IMR-90 (cell line): ENCODE results near the gene MLIP. TPM values are rescaled to one million over a fixed set of nuclear protein-coding genes. Genes with fewer than 3 reads are reported as not detected.

Source experiments
- ATAC-seq: fragments of 200-7000 bp; cut with Tn5 transposase; 2 replicates; pipeline ENCODE4 v1.9.1; 2020; ENCODE audit warnings: low read depth, mild to moderate bottlenecking, moderate library complexity
- BruUV-seq: library from RNA; stranded (reverse); fragments of 400-500 nt; replicated peaks from 2 replicates; lab custom pipeline; 2021; lab: Mats Ljungman, UMichigan
- CTCF ChIA-PET: fragments of 300-600 bp; formaldehyde crosslinking; extraction: SDS; loops from one replicate; lab custom pipeline; 2021; ENCODE audit warnings: antibody characterized with exemption; lab: Yijun Ruan, JAX
- POLR2A ChIA-PET: fragments of 300-600 bp; sonication (Branson Sonifier 250); formaldehyde crosslinking; loops from one replicate; lab custom pipeline; 2022; ENCODE audit warnings: antibody characterized with exemption; ENCODE audit not compliant: unreplicated experiment; lab: Charles Lee
- DNase-seq: peaks from one replicate; pipeline ENCODE4 v3.0.0; 2013
- H2AFZ ChIP-seq: replicated peaks from 2 replicates; pipeline ENCODE3; 2013; ENCODE audit warnings: low read length, mild to moderate bottlenecking; ENCODE audit not compliant: poor library complexity
- H2AK5ac ChIP-seq: 2 replicates; pipeline ENCODE4 v1.6.1; 2013; ENCODE audit warnings: low read depth, low read length, inconsistent platforms
- H2AK9ac ChIP-seq: replicated peaks from 2 replicates; pipeline ENCODE3; 2013; ENCODE audit warnings: mild to moderate bottlenecking, low read depth, low read length, moderate library complexity; ENCODE audit not compliant: poor library complexity
- H2BK120ac ChIP-seq: 2 replicates; pipeline ENCODE4 v1.6.1; 2013; ENCODE audit warnings: low read depth, low read length, inconsistent platforms
- H2BK15ac ChIP-seq: 3 replicates; pipeline ENCODE4 v1.6.1; 2013; ENCODE audit warnings: low read depth, low read length, inconsistent platforms
- H2BK20ac ChIP-seq: 2 replicates; pipeline ENCODE4 v1.6.1; 2013; ENCODE audit warnings: low read depth, mild to moderate bottlenecking, inconsistent platforms, low read length, moderate library complexity
- H2BK5ac ChIP-seq: 2 replicates; pipeline ENCODE4 v1.6.1; 2013; ENCODE audit warnings: mild to moderate bottlenecking, low read depth, low read length, inconsistent platforms; ENCODE audit not compliant: poor library complexity, severe bottlenecking
- H3K14ac ChIP-seq: replicated peaks from 2 replicates; pipeline ENCODE4 v1.6.1; 2013; ENCODE audit warnings: low read depth, low read length, inconsistent platforms
- H3K18ac ChIP-seq: 2 replicates; pipeline ENCODE4 v1.6.1; 2013; ENCODE audit warnings: low read depth, low read length, control low read depth
- H3K23ac ChIP-seq: 2 replicates; pipeline ENCODE4 v1.6.1; 2013; ENCODE audit warnings: low read depth, low read length, inconsistent platforms
- H3K27ac ChIP-seq: 2 replicates; pipeline ENCODE4 v1.5.1; 2013; ENCODE audit warnings: mild to moderate bottlenecking, control low read depth, low read length; ENCODE audit not compliant: insufficient read depth
- H3K27me3 ChIP-seq: 2 replicates; pipeline ENCODE4 v1.6.1; 2013; ENCODE audit warnings: low read length; ENCODE audit not compliant: control insufficient read depth, insufficient read depth
- H3K36me3 ChIP-seq: 2 replicates; pipeline ENCODE4 v1.6.1; 2013; ENCODE audit warnings: low read length, mixed read lengths; ENCODE audit not compliant: control insufficient read depth, insufficient read depth
- H3K4ac ChIP-seq: 2 replicates; pipeline ENCODE4 v1.6.1; 2013; ENCODE audit warnings: low read depth, low read length, inconsistent platforms
- H3K4me1 ChIP-seq: 2 replicates; pipeline ENCODE4 v1.6.1; 2013; ENCODE audit warnings: low read length, mixed read lengths; ENCODE audit not compliant: control insufficient read depth, insufficient read depth
- H3K4me2 ChIP-seq: 2 replicates; pipeline ENCODE4 v1.6.1; 2013; ENCODE audit warnings: low read depth, mild to moderate bottlenecking, control low read depth, low read length, moderate library complexity
- H3K4me3 ChIP-seq: 2 replicates; pipeline ENCODE4 v1.5.1; 2013; ENCODE audit warnings: low read depth, mild to moderate bottlenecking, control low read depth, low read length, moderate library complexity; ENCODE audit not compliant: insufficient read depth
- H3K56ac ChIP-seq: 2 replicates; pipeline ENCODE4 v1.6.1; 2013; ENCODE audit warnings: low read length, inconsistent platforms; ENCODE audit not compliant: insufficient read depth; ENCODE audit errors: extremely low read depth
- H3K79me1 ChIP-seq, 2 experiments: 2 replicates each; pipeline ENCODE4 v1.6.1; 2013; ENCODE audit warnings: low read length in 2 of 2, inconsistent platforms in 1 of 2, low read depth in 1 of 2
- H3K9ac ChIP-seq: 2 replicates; pipeline ENCODE4 v1.6.1; 2013; ENCODE audit warnings: low read depth, low read length, control low read depth
- H3K9me1 ChIP-seq: 2 replicates; pipeline ENCODE4 v1.6.1; 2013; ENCODE audit warnings: low read length, inconsistent platforms; ENCODE audit not compliant: insufficient read depth
- H3K9me3 ChIP-seq: 2 replicates; pipeline ENCODE4 v1.6.1; 2013; ENCODE audit warnings: low read length; ENCODE audit not compliant: control insufficient read depth, insufficient read depth
- H4K20me1 ChIP-seq: 2 replicates; pipeline ENCODE4 v1.6.1; 2013; ENCODE audit warnings: low read length, inconsistent platforms; ENCODE audit not compliant: insufficient read depth
- H4K5ac ChIP-seq: 2 replicates; pipeline ENCODE4 v1.6.1; 2013; ENCODE audit warnings: mild to moderate bottlenecking, low read depth, low read length, control low read depth
- H4K8ac ChIP-seq, 2 experiments: 2 replicates each; pipeline ENCODE4 v1.6.1; 2013; ENCODE audit warnings: low read depth in 2 of 2, low read length in 2 of 2, control low read depth in 1 of 2, inconsistent platforms in 1 of 2
- H4K91ac ChIP-seq: 2 replicates; pipeline ENCODE4 v1.6.1; 2013; ENCODE audit warnings: low read depth, low read length, inconsistent platforms; ENCODE audit not compliant: insufficient read depth
- CEBPB ChIP-seq: IDR thresholded peaks from 2 replicates; pipeline ENCODE4 v1.6.1; 2012; ENCODE audit warnings: low read depth, low read length, improper control_type of control experiment
- CTCF ChIP-seq: conservative IDR thresholded peaks from 2 replicates; pipeline ENCODE4 v1.5.1; 2012; ENCODE audit warnings: mild to moderate bottlenecking, low read depth, low read length, improper control_type of control experiment
- FOS ChIP-seq: fragments of 150-350 bp; IDR thresholded peaks from 2 replicates; pipeline ENCODE4 v1.6.1; 2016; ENCODE audit warnings: low read depth, low read length
- RAD21 ChIP-seq: IDR thresholded peaks from 2 replicates; pipeline ENCODE4 v1.6.1; 2012; ENCODE audit warnings: low read length, improper control_type of control experiment
- SMC3 ChIP-seq: fragments of 150-350 bp; IDR thresholded peaks from 2 replicates; pipeline ENCODE4 v1.6.1; 2016; ENCODE audit warnings: low read depth, mild to moderate bottlenecking, antibody characterized with exemption, low read length, moderate library complexity
- WGBS, 2 experiments: methylation state at CpG; one replicate each; pipeline versions ENCODE4 v1.1.5 to v1.1.7; 2013; ENCODE audit warnings: missing lambda C conversion rate in 2 of 2; ENCODE audit not compliant: insufficient read length in 1 of 2; ENCODE audit errors: extremely low coverage in 2 of 2; 5-methylcytosine and 5-hydroxymethylcytosine counted together
- dilution Hi-C: fragments of 300-500 bp; cut with HindIII; formaldehyde crosslinking; loops from one replicate; pipeline ENCODE4 v1.14.3; 2018; ENCODE audit warnings: low sequenced_read_pairs; ENCODE audit not compliant: unreplicated experiment
- in situ Hi-C: fragments of 300-500 bp; cut with MboI; formaldehyde crosslinking; loops from 3 replicates; pipeline ENCODE4 v1.14.3; 2019; ENCODE audit warnings: low sequenced_read_pairs, inconsistent platforms, mixed read lengths
- intact Hi-C: fragments of 100-400 bp; cut with micrococcal nuclease; formaldehyde crosslinking; loops from 2 replicates; pipeline ENCODE4 v1.10.0; 2022
- polyA plus RNA-seq, 3 experiments: library from polyadenylated mRNA; depleted of rRNA; stranded (reverse); fragments of >200 nt; gene quantifications; 2 replicates each; pipeline ENCODE4 v1.2.3, GENCODE V29; 2012; ENCODE audit warnings: low replicate concordance in 1 of 3
- total RNA-seq: library from RNA; depleted of rRNA; stranded (reverse); fragments of >200 nt; gene quantifications from 2 replicates; pipeline ENCODE4 v1.2.3, GENCODE V29; 2012

The MLIP gene
- total and polyA plus RNA-seq, 2 of the 4 experiments (the other 2 are of a cell fraction): not detected

GRCh38 chr6:54267798-54268197, 156.6 kb downstream of the MLIP start:
- Histone ChIP-seq H3K79me1 (no peaks in the 10 kb centered on the region), H2BK15ac (no peak overlapping the region), H3K14ac (no peak overlapping the region), H3K27ac (no peak overlapping the region), H2AFZ (no peak overlapping the region), H3K4me3 (no peak overlapping the region), H3K36me3 (no peaks in the 10 kb centered on the region), H3K27me3 (no peaks in the 10 kb centered on the region), H3K18ac (no peak overlapping the region), H3K9me3 (no peaks in the 10 kb centered on the region), H4K91ac (no peak overlapping the region), H4K20me1 (no peaks in the 10 kb centered on the region), H2AK9ac (no peak overlapping the region), H2BK120ac (no peak overlapping the region), H3K9me1 (no peaks in the 10 kb centered on the region), H3K4me2 (no peak overlapping the region), H2BK20ac (no peak overlapping the region), H4K5ac (no peak overlapping the region), H3K23ac (no peak overlapping the region), H3K4me1 (no peaks in the 10 kb centered on the region), H2BK5ac (no peak overlapping the region), H3K4ac (no peak overlapping the region), H3K56ac (no peak overlapping the region), H2AK5ac (no peak overlapping the region), H4K8ac (no peak overlapping the region), H3K9ac (no peak overlapping the region)
- ATAC-seq (peak; percentile 73), DNase-seq (peak; percentile 60)
- TF ChIP-seq SMC3 (peak; percentile 63), FOS (no peak), CEBPB (no peak), RAD21 (peak; percentile 50), CTCF (peak; percentile 54)
- ChIA-PET POLR2A (no interaction called here), CTCF (interaction anchor here (1.2 to 1.4 kb wide), 2 partner anchors 11 to 281 kb away, joined by 4 to 7 read pairs; no protein-coding TSS in a partner anchor)
- no CpG with 5 or more reads among the region's 2 CpGs for WGBS, 2 experiments
- in situ Hi-C loops (loop anchor here (5.0 to 25.0 kb wide), 2 partner anchors 280 to 795 kb away; no protein-coding TSS in a partner anchor), intact Hi-C loops (loop anchor here (1.0 to 10.0 kb wide), 2 partner anchors 281 to 427 kb away; no protein-coding TSS in a partner anchor), dilution Hi-C loops (no loop called here)
- BruUV-seq: no TSS peak
